Endothelial cell of umbilical vein (primary cell): ENCODE measurements around the gene SPAG6.

Experiments
- CTCF ChIP-seq, 2 donors: IDR thresholded peaks; 1 replicate in 1 of 2; 2 replicates in 1 of 2; pipeline ENCODE4 v1.5.1; 2011; ENCODE audit warnings: low read length in 2 of 2, mild to moderate bottlenecking in 2 of 2, moderate library complexity in 2 of 2, control low read depth in 1 of 2, inconsistent platforms in 1 of 2, low read depth in 1 of 2; ENCODE audit not compliant: insufficient read depth in 1 of 2; ENCODE audit errors: extremely low read depth in 1 of 2
- EZH2 ChIP-seq: IDR thresholded peaks from 2 replicates; pipeline ENCODE4 v1.6.1; 2012; ENCODE audit warnings: borderline replicate concordance, low read depth, mild to moderate bottlenecking, moderate library complexity, low read length, inconsistent platforms; ENCODE audit not compliant: severe bottlenecking
- GATA2 ChIP-seq: IDR thresholded peaks from 2 replicates; pipeline ENCODE4 v1.7.0; 2011; ENCODE audit warnings: low read depth, mild to moderate bottlenecking, moderate library complexity, mixed read lengths, low read length; ENCODE audit not compliant: insufficient read length, insufficient read depth
- MYC ChIP-seq: IDR thresholded peaks from one replicate; pipeline ENCODE4 v1.6.1; 2011; ENCODE audit warnings: mild to moderate bottlenecking, low read depth, low read length
- POLR2A ChIP-seq: IDR thresholded peaks from 2 replicates; pipeline ENCODE4 v1.6.1; 2012; ENCODE audit warnings: low read depth, mild to moderate bottlenecking, control low read depth, low read length
- POLR2AphosphoS5 ChIP-seq: IDR thresholded peaks from 2 replicates; pipeline ENCODE4 v1.6.1; 2012; ENCODE audit warnings: low read depth, mild to moderate bottlenecking, control low read depth, low read length, moderate library complexity; ENCODE audit not compliant: insufficient read depth

GRCh38 chr10:22319547-22319979, 25.7 kb upstream of the SPAG6 start:
- TF ChIP-seq CTCF (IDR thresholded peaks at IDR 0.05; ENCODE audit: extremely low read depth in 1 of 2, insufficient read depth in 1 of 2, low read depth in 1 of 2, low read length in 2 of 2) (no peak), EZH2 (no peak), POLR2AphosphoS5 (no peak), POLR2A (no peak), GATA2 (no peak), MYC (no peak)
